Measurements from ENCODE around the gene FOXP1.

The FOXP1 gene

GRCh38 chr3:71039332-71039731 lies 544.2 kb downstream of the FOXP1 start:
- TF ChIP-seq SIN3A (IDR thresholded peaks at IDR 0.05; ENCODE audit: borderline replicate concordance, insufficient read depth, low read length) (no peak), TAF1 (IDR thresholded peaks at IDR 0.05; ENCODE audit: borderline replicate concordance, insufficient read depth, low read length) (no peak), FOXP2 (optimal IDR thresholded peaks at IDR 0.05; ENCODE audit: borderline replicate concordance, extremely low read depth, extremely low read length, insufficient read depth) (no peak), POLR2AphosphoS5 (IDR thresholded peaks at IDR 0.05; ENCODE audit: low read depth, low read length) (no peak), REST (IDR thresholded peaks at IDR 0.05; ENCODE audit: insufficient read depth in 1 of 2, low read depth in 2 of 2, low read length in 2 of 2) (no peak)

- TF ChIP-seq FOXP2 (optimal IDR thresholded peaks at IDR 0.05; ENCODE audit: borderline replicate concordance, extremely low read depth, extremely low read length, insufficient read depth) (no peak), SIN3A (IDR thresholded peaks at IDR 0.05; ENCODE audit: borderline replicate concordance, insufficient read depth, low read length) (no peak), TAF1 (IDR thresholded peaks at IDR 0.05; ENCODE audit: borderline replicate concordance, insufficient read depth, low read length) (no peak), REST (IDR thresholded peaks at IDR 0.05; ENCODE audit: insufficient read depth in 1 of 2, low read depth in 2 of 2, low read length in 2 of 2) (no peak), POLR2AphosphoS5 (IDR thresholded peaks at IDR 0.05; ENCODE audit: low read depth, low read length) (no peak)
Observed at GRCh38 chr3:71037775-71038174, 545.8 kb downstream of the FOXP1 start.

- no peak for TF ChIP-seq REST (IDR thresholded peaks at IDR 0.05; ENCODE audit: insufficient read depth in 1 of 2, low read depth in 2 of 2, low read length in 2 of 2)
- TF ChIP-seq TAF1 (IDR thresholded peaks at IDR 0.05; ENCODE audit: borderline replicate concordance, insufficient read depth, low read length): no peak
- no peak for TF ChIP-seq FOXP2 (optimal IDR thresholded peaks at IDR 0.05; ENCODE audit: borderline replicate concordance, extremely low read depth, extremely low read length, insufficient read depth)
Observed at GRCh38 chr3:71035886-71036285, 547.6 kb downstream of the FOXP1 start.

DNA sequence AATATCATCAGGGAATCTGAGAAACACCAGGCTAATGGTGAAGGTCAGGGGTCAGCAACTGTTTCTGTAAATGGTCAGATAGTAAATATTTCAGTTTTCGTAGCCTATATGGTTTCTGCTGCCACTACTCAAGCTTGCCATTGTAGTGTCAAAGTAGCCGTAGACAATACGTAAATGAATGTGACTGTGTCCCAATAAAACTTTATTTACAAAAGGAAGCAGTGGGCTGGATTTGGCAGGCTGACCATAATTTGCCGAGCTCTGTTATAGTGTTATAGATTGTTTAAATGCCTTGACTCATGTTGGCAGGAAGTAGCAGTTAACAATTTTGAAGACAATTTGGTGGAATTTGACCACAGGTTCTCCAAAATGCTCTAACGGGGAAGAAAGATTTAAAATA lies 548.2 kb downstream of the FOXP1 start:
- no peak for TF ChIP-seq TAF1 (IDR thresholded peaks at IDR 0.05; ENCODE audit: borderline replicate concordance, insufficient read depth, low read length)
- TF ChIP-seq SIN3A (IDR thresholded peaks at IDR 0.05; ENCODE audit: borderline replicate concordance, insufficient read depth, low read length): no peak
- no peak for TF ChIP-seq POLR2AphosphoS5 (IDR thresholded peaks at IDR 0.05; ENCODE audit: low read depth, low read length)
- no peak for TF ChIP-seq FOXP2 (optimal IDR thresholded peaks at IDR 0.05; ENCODE audit: borderline replicate concordance, extremely low read depth, extremely low read length, insufficient read depth)
- TF ChIP-seq REST (IDR thresholded peaks at IDR 0.05; ENCODE audit: insufficient read depth in 1 of 2, low read depth in 2 of 2, low read length in 2 of 2): no peak

GRCh38 chr3:71033681-71034220 lies 549.8 kb downstream of the FOXP1 start:
- TF ChIP-seq FOXP2 (optimal IDR thresholded peaks at IDR 0.05; ENCODE audit: borderline replicate concordance, extremely low read depth, extremely low read length, insufficient read depth): no peak
- no peak for TF ChIP-seq POLR2AphosphoS5 (IDR thresholded peaks at IDR 0.05; ENCODE audit: low read depth, low read length)
- no peak for TF ChIP-seq TAF1 (IDR thresholded peaks at IDR 0.05; ENCODE audit: borderline replicate concordance, insufficient read depth, low read length)
- no peak for TF ChIP-seq SIN3A (IDR thresholded peaks at IDR 0.05; ENCODE audit: borderline replicate concordance, insufficient read depth, low read length)
- no peak for TF ChIP-seq REST (IDR thresholded peaks at IDR 0.05; ENCODE audit: insufficient read depth in 1 of 2, low read depth in 2 of 2, low read length in 2 of 2)
